IgD-negative memory B cell (primary cell): Measurements from ENCODE around the gene DGKI. TPM values are rescaled to one million over a fixed set of nuclear protein-coding genes. Genes with fewer than 3 reads are reported as not detected.

ENCODE experiments used
- H3K27ac Mint-ChIP-seq, 3 donors: one replicate each; pipeline ENCODE4 v1.8.0; 2020 to 2022; ENCODE audit warnings: mild to moderate bottlenecking in 3 of 3, mixed read lengths in 3 of 3, moderate library complexity in 1 of 3
- H3K27me3 Mint-ChIP-seq: one replicate; pipeline ENCODE4 v1.8.0; 2021; ENCODE audit warnings: mixed read lengths
- H3K36me3 Mint-ChIP-seq: one replicate; pipeline ENCODE4 v1.8.0; 2020; ENCODE audit warnings: mild to moderate bottlenecking, mixed read lengths
- H3K4me1 Mint-ChIP-seq, 3 donors: one replicate each; pipeline ENCODE4 v1.8.0; 2020 to 2022; ENCODE audit warnings: mixed read lengths in 3 of 3, mild to moderate bottlenecking in 1 of 3
- H3K4me3 Mint-ChIP-seq, 4 donors: one replicate each; pipeline ENCODE4 v1.8.0; 2020 to 2022; ENCODE audit warnings: mild to moderate bottlenecking in 4 of 4, mixed read lengths in 4 of 4, moderate library complexity in 3 of 4
- H3K9me3 Mint-ChIP-seq, 3 donors: one replicate each; pipeline ENCODE4 v1.8.0; 2020 to 2021; ENCODE audit warnings: mixed read lengths in 3 of 3, mild to moderate bottlenecking in 1 of 3
- polyA plus RNA-seq: library from polyadenylated mRNA; unstranded; fragments of 300-500 nt; fragmentation: Illumina TruSeq; gene quantifications from one replicate; pipeline ENCODE4 v1.2.3, GENCODE V29; 2021

The DGKI gene
- polyA plus RNA-seq, 1 donor from 2014 or later, result not detected

DNA sequence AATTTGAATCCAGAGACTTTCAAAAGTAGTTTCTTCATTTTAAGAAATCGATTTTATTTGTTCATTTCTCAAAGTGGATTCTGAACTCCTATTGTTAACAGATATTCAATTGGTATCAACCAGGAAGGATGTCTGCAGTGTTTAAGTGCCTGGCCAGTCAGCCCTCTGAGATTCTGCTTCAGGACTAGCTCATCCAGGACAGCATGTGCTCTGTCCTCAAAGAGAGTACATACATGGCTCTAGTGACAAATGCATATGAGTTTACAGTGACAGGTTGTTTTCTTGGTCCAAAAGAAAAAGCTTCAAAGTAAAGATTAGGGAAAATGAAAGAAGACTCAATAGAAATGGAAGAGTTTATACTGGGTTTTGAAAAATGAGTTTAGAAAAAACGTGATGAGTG lies 494.8 kb downstream of the DGKI start:
- no peak overlapping the region for H3K27ac Mint-ChIP-seq
- H3K4me1 Mint-ChIP-seq, result no peaks in the 10 kb centered on the region
- peaks cover 2 to 4% (median 3%) of the 10 kb centered on the region in 3 donors for H3K9me3 Mint-ChIP-seq
- H3K27me3 Mint-ChIP-seq, result no peaks in the 10 kb centered on the region
- no peak overlapping the region for H3K4me3 Mint-ChIP-seq
- H3K36me3 Mint-ChIP-seq, result no peaks in the 10 kb centered on the region

DNA sequence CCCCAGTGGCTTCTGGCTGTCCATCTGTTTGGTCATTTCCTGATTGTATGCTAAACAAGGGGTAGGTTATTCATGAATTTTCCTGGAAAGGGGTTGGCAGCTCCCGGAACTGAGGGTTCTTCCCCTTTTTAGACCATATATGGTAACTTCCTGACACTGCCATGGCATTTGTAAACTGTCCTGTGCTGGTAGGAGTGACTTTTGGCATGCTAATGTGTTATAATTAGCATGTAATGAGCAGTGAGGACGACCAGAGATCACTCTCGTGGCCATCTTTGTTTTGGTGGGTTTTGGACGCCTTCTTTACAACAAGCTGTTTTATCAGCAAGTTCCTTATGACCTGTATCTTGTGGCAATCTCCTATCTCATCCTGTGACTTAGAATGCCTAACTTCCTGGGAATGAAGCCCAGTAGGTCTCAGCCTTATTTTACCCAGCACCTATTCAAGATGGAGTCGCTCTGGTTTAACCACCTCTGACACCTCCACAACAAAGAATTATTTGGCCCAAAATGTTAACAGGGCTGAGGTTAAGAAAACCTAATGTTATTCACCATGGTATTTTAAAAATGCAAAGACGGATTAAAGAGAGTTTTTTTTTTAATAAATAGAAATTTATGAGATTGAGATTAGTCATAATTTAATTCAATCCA lies 500.9 kb downstream of the DGKI start:
- Mint-ChIP-seq H3K36me3 (no peaks in the 10 kb centered on the region), H3K9me3 (no peaks in the 10 kb centered on the region), H3K4me3 (no peak overlapping the region), H3K27me3 (peaks cover 2% of the 10 kb centered on the region), H3K4me1 (no peaks in the 10 kb centered on the region), H3K27ac (no peak overlapping the region)

DNA sequence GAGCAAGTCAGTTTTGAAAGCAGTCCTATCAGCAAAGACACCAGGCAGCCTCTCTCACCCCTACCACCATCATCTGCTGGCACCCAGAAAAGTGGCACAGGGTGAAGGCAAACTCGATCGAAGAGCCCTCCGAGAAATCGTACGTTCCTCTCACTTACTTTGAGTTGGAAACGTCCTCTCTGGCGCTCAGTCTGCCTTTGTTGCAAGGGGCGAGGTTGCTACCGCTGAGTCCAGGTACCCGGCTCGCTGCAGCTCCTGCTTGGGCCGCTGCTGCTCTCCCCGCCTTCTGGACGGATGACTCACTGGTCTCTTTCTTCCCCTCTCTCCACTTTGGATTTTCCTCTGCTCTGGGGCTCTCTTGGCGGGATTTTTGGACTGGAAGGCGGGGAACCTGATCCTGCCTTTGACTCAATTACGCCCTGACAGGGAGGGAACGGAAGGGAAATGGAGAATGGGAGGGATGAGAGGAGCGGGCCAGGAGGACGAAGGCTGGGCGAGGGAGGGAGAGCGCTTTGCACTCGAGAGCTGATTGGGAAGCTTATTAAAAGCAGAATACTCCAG lies 503.4 kb downstream of the DGKI start, which contains the start of gene PTN:
PTN (minus strand) TSS at position 453 of the 561 bp plus-strand sequence. CDS start 88,760 bp downstream, outside the sequence.
- Mint-ChIP-seq H3K36me3 (no peaks in the 10 kb centered on the region), H3K9me3 (peaks cover 0 to 7% (median 2%) of the 10 kb centered on the region in 3 donors), H3K4me1 (peaks cover 0 to 1% (median 0%) of the 10 kb centered on the region in 3 donors), H3K27me3 (peaks cover 2% of the 10 kb centered on the region), H3K27ac (no peak within 1 kb of the TSS), H3K4me3 (no peak within 1 kb of the TSS)

DNA sequence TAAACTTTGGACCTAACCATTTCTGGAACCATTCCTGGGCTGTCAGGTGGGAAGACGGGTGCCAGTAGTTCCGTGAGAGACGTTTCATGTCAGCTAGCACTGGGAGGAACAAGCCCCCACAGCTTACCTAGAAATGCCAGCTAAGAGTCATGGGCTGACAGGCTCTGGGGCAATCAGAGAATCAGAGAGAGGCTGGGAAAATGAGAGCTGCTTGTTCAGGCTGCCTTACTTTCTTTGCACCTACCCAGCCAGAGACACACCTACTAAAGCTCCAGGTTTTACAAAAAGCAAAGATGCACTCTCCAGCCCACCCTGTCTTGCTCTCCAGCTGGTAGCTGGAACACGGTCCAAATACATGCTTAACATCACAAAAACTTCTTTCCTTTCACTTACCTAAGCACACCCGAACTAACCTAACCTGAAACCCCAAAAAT lies 503.9 kb downstream of the DGKI start:
- Mint-ChIP-seq H3K9me3 (peaks cover 2 to 7% (median 2%) of the 10 kb centered on the region in 3 donors), H3K27me3 (peaks cover 2% of the 10 kb centered on the region), H3K4me3 (no peak overlapping the region), H3K36me3 (no peaks in the 10 kb centered on the region), H3K4me1 (peaks cover 0 to 1% (median 0%) of the 10 kb centered on the region in 3 donors), H3K27ac (no peak overlapping the region)

DNA sequence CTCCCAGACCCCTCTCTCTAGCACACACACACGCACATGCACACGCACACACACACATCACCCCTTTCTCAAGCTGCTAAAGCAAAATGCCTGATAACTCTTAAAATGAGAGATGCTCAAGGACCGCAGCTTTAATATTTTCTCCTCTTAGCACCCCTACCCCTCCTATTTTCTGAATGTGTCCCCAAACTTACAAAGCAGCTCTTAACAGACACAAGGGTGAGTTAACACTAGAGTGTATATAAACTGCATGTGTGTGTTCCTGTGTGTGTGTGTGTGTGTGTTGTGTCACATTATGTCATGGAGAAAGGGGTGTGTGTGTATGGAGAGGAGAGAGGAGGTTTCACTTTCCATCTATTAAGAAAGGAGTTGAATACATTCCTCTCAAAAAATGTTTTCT lies 504.5 kb downstream of the DGKI start:
- peaks cover 0 to 1% (median 0%) of the 10 kb centered on the region in 3 donors for H3K4me1 Mint-ChIP-seq
- H3K4me3 Mint-ChIP-seq, result no peak overlapping the region
- H3K27ac Mint-ChIP-seq, result no peak overlapping the region
- peaks cover 2 to 12% (median 3%) of the 10 kb centered on the region in 3 donors for H3K9me3 Mint-ChIP-seq
- no peaks in the 10 kb centered on the region for H3K36me3 Mint-ChIP-seq
- H3K27me3 Mint-ChIP-seq, result peaks cover 2% of the 10 kb centered on the region

DNA sequence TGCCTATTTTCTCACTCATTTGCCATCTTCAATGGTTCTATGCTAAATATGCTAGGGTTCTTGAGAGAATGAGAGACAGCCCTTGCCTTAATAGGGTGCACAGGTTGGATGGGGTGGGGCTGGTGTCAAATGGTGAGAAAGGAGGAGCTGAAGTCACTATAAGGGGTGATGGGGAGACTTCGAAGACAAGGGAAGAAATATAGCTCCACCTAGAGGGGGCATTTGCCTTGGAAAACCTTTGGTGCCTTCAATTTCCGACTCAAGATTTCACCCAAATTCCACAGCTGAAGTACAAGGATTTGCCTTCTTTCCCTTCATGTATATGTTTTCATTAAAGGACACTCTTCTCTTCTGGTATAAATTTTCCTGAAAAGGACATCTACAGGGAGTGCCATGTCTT lies 508.9 kb downstream of the DGKI start:
- Mint-ChIP-seq H3K27ac (no peak overlapping the region), H3K4me1 (peaks cover 0 to 1% (median 0%) of the 10 kb centered on the region in 3 donors), H3K36me3 (no peaks in the 10 kb centered on the region), H3K27me3 (no peaks in the 10 kb centered on the region), H3K4me3 (no peak overlapping the region), H3K9me3 (peaks cover 3 to 20% (median 3%) of the 10 kb centered on the region in 3 donors)

DNA sequence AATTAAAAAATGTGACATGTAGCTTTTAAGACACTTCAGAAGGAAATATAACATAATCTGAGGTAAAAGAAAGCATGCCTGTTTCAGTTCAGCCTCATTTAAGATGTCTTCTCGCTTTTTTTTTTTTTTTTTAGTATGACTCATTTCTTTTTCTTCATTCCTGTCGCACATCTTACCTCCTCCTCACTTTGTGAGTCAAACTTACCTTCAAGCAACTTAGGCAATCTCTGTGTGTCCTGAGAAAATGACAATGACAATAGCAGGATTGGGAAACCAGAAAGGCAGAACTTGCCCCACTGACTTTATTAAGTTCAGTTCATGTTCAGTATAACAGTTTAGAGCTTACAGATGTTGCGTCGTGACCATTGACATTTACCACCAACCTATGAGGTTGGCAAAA lies 511.0 kb downstream of the DGKI start:
- Mint-ChIP-seq H3K9me3 (peaks cover 3 to 20% (median 6%) of the 10 kb centered on the region in 3 donors), H3K27me3 (no peaks in the 10 kb centered on the region), H3K36me3 (no peaks in the 10 kb centered on the region)

DNA sequence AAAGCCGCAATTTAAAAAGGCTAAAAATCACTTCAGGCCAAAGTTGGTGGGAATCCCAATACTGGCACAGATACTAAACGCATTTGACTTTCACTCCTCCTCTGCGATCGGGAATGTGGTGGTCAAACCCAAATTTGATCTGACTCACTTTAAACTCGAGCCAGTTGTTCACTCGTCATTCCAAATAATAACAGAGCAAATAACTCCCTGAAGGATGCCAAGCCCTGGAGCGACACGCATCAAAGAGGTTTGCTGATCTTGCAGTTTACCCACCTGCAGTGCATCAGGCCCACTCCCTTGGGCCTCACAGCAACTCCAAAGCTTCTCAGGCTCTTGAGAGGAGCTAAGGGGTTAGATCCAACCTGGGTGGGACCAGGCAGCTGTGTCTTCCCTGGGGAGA lies 515.4 kb downstream of the DGKI start:
- Mint-ChIP-seq H3K4me1 (no peaks in the 10 kb centered on the region), H3K9me3 (peaks cover 0 to 5% (median 4%) of the 10 kb centered on the region in 3 donors), H3K36me3 (peaks cover 1% of the 10 kb centered on the region), H3K27ac (no peak overlapping the region), H3K27me3 (no peaks in the 10 kb centered on the region), H3K4me3 (no peak overlapping the region)

More for the DNA sequence above, 511.0 kb downstream of the DGKI start:
- Mint-ChIP-seq H3K4me1 (peaks cover 0 to 1% (median 0%) of the 10 kb centered on the region in 3 donors), H3K4me3 (no peak overlapping the region), H3K27ac (no peak overlapping the region)

Other genes with a start within 250 kb of the DGKI start
- 4.9 TPM for gene CREB3L2, start 155.1 kb upstream of the DGKI start, polyA plus RNA-seq
- gene AKR1D1, start 229.5 kb upstream of the DGKI start, polyA plus RNA-seq, result not detected